Left kidney (tissue), 8 donors: ENCODE results near the gene UGGT1. TPM values are rescaled to one million over a fixed set of nuclear protein-coding genes. Genes with fewer than 3 reads are reported as not detected.

Experiments used
- DNase-seq: peaks from one replicate; pipeline ENCODE4 v3.0.0-alpha.2; 2013
- long read RNA-seq, 8 donors: transcript quantifications; one replicate each; lab custom pipeline, GENCODE V29; 2026
- polyA plus RNA-seq: library from polyadenylated mRNA; unstranded; fragments of 120-200 nt; gene quantifications from one replicate; pipeline ENCODE4 v1.2.1, GENCODE V29; 2013; ENCODE audit not compliant: insufficient read length

UGGT1 gene, protein sequence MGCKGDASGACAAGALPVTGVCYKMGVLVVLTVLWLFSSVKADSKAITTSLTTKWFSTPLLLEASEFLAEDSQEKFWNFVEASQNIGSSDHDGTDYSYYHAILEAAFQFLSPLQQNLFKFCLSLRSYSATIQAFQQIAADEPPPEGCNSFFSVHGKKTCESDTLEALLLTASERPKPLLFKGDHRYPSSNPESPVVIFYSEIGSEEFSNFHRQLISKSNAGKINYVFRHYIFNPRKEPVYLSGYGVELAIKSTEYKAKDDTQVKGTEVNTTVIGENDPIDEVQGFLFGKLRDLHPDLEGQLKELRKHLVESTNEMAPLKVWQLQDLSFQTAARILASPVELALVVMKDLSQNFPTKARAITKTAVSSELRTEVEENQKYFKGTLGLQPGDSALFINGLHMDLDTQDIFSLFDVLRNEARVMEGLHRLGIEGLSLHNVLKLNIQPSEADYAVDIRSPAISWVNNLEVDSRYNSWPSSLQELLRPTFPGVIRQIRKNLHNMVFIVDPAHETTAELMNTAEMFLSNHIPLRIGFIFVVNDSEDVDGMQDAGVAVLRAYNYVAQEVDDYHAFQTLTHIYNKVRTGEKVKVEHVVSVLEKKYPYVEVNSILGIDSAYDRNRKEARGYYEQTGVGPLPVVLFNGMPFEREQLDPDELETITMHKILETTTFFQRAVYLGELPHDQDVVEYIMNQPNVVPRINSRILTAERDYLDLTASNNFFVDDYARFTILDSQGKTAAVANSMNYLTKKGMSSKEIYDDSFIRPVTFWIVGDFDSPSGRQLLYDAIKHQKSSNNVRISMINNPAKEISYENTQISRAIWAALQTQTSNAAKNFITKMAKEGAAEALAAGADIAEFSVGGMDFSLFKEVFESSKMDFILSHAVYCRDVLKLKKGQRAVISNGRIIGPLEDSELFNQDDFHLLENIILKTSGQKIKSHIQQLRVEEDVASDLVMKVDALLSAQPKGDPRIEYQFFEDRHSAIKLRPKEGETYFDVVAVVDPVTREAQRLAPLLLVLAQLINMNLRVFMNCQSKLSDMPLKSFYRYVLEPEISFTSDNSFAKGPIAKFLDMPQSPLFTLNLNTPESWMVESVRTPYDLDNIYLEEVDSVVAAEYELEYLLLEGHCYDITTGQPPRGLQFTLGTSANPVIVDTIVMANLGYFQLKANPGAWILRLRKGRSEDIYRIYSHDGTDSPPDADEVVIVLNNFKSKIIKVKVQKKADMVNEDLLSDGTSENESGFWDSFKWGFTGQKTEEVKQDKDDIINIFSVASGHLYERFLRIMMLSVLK (N-terminal part only)
- 43.2 TPM for polyA plus RNA-seq
- long read RNA-seq, donor 1, partial matches to known transcripts, result 32 of 32 reads
- long read RNA-seq, donor 1, other reads (novel, unspliced or antisense), result 0 of 32 reads
- long read RNA-seq, donor 2, partial matches to known transcripts, result 45 of 45 reads
- long read RNA-seq, donor 2, other reads (novel, unspliced or antisense), result 0 of 45 reads
- long read RNA-seq, donor 3, result 0 reads
- long read RNA-seq, donor 4, result 0 reads
- long read RNA-seq, donor 5, result 0 reads
- long read RNA-seq, donor 6, full-length matches to known transcripts, result 2 of 39 reads
- long read RNA-seq, donor 6, partial matches to known transcripts, result 37 of 39 reads
- long read RNA-seq, donor 6, other reads (novel, unspliced or antisense), result 0 of 39 reads
- long read RNA-seq, donor 7, full-length matches to known transcripts, result 1 of 1 reads
- long read RNA-seq, donor 7, partial matches to known transcripts, result 0 of 1 reads
- long read RNA-seq, donor 7, other reads (novel, unspliced or antisense), result 0 of 1 reads
- long read RNA-seq, donor 8, full-length matches to known transcripts, result 1 of 1 reads
- long read RNA-seq, donor 8, partial matches to known transcripts, result 0 of 1 reads
- long read RNA-seq, donor 8, other reads (novel, unspliced or antisense), result 0 of 1 reads

DNA sequence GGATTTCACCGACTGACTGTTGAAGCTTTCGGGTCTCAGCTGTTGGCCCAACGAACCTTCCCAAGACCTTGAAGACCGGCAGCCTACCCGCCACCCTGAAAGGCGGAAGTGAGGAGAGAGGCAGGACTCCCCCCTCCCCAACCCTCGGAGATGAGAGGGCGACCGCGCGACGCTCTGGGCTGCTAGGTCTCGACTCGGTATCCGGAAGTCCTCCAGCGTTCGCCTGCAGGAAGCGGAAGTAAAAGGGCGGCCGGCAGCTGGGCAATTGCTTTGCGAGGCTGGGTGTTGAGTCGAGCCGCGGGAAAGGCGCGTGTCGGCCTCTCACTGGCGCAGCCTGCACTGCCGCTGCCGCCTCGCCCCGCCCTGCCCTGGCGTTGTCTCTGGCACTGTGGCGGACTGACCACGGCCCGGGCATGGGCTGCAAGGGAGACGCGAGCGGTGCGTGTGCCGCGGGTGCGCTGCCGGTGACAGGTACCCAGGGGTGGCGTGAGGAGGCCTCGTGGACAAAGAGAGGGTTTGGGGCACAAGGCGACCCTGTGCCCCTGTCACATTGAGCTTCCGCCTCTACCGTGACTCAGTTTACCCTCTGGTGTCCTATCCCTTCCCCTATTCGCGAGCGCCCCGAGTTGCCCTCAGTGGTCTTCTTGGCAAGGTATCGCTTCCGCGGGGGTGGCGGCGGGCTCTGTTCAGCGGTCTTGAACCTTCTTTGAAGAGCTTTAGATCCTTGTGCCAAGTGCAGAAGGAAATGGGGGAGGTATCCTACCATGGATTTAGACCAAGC lies at the start of gene UGGT1:
TSS of gene UGGT1 (plus strand) at position 256 of the 781 bp plus-strand sequence. CDS start at position 414, 158 bp downstream.
- peak; percentile 95 for DNase-seq

DNA sequence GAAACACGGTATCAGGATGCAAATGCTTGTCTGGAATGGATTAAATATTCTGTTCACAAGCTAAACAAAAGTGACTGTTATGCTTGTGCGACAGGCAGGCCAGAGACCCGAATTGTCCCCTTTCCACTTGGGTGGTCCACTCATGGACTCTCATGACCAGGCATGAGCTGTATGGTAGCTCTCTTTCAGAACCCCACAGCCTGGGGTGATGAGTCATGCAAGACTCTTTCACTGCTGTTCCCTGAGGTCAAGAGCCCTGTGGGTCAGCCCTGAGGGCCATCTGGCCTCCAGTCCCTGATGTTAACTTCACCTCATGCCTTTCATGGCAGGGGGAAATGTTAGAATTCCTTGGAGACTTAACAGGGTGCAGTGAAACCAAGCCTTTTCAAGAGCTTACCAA lies 49.4 kb upstream of the UGGT1 start:
- DNase-seq, result no peak

DNA sequence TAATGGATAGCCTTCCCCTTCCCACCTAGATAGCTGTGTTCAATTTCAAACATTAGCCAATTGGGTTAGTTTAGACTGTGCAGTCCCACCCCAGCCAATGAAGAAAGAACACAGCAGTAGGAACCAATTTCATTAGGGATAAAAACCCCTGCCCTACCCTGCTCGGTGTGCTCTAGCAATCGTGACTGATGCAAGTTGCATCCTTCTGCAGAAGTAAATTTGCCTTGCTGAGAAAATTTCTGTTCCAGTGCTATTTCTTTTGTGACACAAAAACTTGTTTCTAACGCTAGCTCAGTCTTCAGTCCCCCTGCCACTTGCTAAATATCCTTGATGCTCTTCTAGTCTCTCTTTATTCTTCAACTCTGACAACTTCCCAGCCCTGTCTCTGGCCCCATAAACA lies 48.0 kb upstream of the UGGT1 start:
- DNase-seq, result no peak

DNA sequence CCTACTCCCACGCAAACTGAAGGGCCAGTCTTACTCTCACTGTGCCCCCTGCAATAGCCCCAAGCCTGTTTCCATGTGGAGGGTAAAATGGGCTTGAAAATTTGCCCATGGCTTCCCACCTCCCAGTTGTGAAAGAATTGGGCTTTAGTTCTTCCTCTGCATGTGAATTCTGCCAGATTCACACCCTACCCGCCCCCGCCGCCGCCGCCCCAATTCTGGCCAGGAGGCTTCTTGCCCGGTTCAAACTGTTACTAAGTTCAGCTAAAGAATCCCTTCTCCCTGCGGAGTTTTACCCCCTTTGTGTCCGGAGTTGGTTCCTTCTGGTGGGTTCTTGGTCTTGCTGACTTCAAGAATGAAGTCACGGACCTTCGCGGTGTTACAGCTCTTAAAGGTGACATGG lies 37.7 kb upstream of the UGGT1 start:
- no peak for DNase-seq

DNA sequence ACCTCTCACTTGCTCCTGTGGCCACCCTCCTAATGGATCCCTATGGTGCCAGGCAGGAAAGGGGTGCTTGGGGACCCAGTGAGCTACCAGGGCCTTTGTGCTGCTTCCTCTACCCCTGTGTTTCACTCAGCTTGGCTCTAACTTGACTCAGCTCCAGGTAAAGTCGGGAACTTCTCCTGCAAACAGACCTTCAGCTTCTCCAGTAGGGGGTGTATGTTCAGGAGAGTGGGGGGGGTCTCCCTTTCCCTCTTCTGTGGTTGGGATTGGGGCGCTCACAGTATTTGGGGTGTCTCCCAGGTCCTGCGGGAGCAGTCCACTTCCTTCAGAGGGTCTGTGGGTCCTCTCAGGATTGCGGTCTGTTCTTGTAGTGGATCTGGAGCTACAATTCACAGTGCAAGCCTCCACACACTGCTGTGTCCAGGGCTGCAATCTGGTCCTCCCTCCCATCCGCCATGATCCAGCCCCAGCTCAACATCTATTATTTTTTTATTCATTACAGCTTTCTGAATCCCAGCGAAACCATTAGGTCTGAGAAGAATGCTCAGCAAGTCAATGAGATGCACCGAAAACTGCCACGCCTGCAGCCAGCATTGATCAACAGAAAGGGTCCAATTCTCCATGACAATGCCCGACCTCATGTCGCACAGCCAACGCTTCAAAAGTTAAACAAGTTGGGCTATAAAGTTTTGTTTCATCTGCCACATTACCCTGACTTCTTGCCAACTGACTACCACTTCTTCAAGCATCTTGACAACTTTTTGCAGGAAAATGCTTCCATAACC lies 36.7 kb upstream of the UGGT1 start:
- no peak for DNase-seq

DNA sequence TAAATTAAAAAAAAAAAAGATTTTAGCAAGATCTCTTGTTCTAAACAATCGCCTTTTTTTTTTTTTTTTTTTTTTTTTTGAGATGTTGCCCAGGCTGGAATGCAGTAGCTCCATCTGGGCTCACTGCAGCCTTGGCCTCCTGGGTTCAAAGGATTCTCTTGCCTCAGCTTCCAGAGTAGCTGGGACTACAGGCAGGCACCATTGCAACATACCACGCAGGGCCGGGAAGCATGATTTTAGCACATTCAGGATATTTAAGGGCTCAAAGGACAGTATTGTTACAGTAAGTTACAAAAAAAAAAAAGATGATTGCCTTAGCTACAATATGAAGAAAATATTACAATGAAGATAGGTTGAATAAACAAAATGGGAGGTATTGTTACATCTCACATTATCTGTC lies 33.7 kb upstream of the UGGT1 start:
- DNase-seq, result no peak

DNA sequence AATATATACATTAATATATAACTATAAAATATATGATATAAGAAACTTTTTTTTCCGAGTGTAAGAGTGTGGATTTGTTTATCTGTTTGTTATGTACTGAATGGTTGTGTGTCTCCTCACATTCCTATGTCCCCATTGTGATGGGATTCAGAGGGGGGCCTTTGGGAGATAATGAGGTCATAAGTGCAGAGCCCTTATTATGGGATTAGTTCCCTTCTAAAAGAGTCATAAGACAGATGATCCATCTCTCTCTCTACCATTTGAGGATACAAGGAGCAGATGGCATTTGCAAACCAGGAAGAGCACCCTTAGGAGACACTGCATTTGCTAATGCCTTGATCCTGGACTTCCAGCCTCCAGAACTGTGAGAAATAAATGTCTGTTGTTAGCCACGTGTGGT lies 32.9 kb upstream of the UGGT1 start:
- no peak for DNase-seq

DNA sequence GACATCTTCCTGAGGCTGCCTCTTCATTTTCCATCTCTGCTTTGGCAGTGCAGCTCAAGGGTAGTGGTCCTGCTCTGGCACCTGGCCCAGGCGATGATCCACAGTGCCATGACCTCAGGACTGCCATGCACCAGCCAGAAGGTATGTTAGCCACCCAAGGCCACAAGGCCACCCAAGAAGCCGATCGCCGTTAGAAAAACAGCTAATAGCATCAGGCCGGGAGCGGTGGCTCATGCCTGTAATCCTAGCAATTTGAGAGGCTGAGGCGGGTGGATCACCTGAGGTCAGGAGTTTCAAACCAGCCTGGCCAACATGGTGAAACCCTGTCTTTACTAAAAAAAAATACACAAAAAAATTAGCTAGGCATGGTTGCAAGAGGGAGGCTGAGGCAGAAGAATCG lies 28.4 kb upstream of the UGGT1 start:
- DNase-seq, result no peak

DNA sequence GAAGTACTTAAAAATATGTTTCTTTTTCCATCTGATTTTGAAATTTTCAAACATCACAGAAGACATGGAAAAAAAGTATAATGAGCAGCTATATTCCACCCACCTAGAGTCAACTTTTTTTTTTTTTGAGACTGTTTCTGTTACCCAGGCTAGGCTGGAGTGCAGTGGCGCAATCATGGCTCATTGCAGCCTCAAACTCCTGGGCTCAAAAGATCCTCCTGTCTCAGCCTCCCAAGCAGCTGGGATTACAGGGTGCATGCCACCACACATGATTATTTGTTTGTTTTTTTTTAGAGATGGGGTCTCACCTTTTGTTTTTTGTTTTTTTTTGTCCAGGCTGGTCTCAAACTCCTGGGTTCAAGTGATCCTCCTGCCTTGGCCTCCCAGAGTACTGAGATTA lies 26.6 kb upstream of the UGGT1 start:
- DNase-seq, result no peak

DNA sequence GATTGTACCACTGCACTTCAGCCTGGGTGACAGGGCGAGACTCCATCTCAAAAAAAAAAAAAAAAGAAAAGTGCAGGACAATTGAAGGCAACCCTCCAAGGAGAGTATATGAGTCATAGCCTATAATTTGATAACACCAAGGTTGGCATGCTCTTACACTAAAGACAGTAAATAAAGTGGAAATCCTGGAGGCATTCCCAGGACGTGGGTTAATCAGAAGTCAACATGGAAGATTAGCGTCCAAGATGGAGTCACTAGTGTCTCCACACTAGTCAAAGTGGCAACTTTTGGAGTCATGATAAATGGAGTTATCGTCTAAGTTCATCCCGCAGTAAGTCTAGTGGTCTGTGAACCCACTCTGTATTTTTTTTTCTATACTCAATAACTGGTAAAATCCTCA lies 21.2 kb upstream of the UGGT1 start:
- no peak for DNase-seq

DNA sequence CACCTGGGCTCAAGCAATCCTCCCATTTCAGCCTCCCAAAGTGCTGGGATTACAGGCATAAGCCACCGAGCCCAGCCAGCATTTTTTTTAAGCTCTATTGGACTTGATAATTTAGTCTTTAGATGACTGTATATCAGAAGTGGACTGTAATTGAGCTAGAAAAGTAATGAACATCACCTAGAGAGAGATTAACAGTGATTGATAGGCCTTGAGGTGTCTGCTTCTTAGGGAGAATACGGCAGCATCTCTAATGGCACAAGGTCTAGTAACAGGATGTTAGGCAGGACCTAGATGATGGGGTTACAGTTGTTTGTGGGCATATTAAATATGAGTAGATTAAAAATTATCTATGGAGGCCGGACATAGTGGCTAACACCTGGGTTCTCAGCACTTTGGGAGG lies 17.7 kb upstream of the UGGT1 start:
- no peak for DNase-seq

DNA sequence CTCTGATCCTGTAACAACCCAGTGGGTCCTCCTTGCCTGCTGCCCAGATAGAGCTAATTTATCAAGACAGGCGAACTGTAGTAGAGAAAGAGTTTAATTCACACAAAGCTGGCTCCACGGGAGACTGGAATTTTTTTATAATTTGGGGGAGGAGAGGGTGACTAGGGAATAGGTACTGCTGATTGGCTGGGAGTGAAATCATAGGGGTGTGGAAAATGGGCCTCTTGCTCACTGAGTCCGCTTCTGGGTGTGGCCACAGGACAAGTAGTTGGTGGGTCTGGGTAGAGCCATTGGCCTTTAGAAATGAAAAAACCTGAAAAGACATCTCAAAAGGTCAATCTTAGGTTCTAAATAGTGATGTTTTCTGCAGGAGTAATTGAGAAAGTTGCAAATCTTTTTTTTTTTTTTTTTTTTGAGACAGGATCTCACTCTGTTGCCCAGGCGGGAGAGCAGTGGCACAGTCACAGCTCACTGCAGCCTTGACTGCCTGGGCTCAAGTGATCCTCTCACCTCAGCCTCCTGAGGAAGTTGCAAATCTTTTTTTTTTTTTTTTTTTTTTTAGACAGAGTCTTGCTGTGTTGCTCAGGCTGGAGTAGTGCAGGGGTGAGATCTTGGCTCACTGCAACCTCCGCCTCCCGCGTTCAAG lies 14.4 kb upstream of the UGGT1 start:
- no peak for DNase-seq

DNA sequence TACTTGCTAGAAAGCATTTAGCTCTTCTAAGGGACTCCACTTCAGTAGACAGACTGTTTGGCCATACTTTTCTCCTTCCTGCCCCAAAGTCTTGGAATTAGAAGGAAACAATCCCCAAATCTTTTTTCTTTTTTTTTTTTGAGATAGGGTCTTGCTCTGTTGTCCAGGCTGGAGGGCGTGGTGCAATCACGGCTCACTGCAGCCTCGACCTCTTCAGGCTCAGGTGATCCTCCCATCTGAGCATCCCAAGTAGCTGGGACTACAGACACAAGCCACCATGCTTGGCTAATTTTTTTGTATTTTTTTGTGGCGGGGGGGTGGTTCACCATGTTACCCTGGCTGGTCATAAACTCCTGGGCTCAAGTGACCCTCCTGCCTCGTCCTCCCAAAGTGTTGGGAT lies 6.2 kb upstream of the UGGT1 start:
- no peak for DNase-seq

DNA sequence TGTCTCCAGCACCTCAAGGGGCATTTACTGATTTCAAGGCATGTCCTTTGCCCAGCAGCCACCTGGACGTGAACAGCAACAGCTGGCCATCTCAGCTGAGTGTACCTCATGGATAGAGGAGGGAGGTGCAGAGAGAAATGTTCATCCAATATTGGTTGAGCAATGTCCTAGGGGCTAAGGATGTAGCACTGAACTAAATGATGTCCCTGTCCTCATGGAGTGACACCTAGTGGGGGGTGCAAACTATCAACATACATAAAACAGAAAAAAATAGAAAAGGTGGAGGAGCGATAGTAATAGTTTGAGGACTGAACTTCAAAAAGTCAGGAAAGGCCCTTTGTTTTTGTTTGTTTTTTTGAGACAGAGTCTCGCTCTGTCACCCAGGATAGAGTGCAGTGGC lies 4.8 kb upstream of the UGGT1 start:
- no peak for DNase-seq

DNA sequence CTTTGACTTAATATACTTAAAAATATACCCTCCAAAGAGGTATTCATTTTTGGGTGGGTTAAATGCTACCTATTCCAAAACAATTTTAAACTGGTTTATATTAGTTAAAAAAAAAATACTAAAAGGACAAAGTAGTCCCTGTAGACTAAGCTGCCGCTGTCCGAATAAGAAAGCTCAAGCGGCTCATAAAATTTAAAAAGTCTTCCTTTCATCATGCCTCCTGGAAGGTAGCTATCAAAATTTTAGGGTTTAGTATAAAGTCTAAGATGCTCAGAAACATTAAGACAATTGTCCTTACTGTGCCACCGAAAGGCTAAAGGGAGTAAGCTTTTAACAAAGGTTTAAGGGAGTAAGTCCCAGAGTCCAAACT lies 440 bp upstream of the UGGT1 start:
- DNase-seq, result no peak

DNA sequence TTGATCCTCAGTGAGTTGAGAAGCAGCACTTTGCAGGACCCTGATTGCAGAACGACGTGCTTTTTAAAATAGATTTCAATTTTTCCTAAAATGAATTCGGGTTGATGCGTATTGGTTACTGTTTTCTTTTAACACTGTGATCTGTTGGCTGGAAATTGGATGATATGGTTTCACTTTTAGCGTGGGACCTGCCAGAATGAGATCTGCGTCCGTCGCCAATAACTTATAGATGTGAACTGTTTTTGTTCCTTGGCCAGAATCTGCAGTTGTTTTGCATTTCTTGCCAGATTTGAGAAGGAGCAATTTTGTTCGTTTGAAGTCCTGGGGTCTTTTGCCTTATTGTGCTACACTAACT lies 703 bp downstream of the UGGT1 start:
- peak; percentile 3 for DNase-seq

DNA sequence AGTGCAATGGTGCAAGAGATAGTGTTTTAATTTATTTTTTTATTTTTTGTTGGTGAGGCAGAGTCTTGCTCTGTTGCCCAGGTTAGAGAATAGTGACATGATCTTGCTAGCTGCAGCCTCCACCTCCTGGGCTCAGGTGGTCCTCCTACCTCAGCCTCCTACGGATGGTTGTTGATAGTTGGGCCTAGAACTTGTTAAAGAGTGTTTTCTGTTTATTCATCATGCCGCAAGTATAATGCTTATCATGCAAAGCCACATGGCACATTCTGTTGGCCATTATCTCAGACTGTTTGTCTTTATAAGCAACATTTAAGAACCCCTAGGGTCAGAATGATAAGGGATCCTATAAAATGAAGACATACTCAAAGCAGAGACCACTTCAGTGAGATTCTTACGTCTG lies 1.7 kb downstream of the UGGT1 start:
- DNase-seq, result no peak

DNA sequence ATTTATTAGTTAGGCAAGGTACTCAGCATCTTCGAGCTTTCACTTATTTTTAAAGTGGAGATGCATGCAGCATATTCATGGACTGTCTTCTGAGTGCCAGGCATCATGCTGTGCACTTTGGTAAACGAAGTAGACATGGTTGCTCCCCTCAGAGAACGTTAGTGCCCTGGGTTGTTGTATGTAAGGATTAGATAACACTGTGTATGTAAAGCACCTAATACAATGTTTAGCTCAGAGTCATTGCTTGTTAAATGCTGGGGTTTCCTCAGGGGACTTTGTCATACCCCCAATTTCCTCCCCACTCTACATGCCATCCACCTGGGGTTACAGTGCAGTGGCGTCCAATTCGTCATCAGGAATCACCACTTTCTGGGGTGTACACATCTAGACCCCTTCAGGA lies 2.8 kb downstream of the UGGT1 start:
- DNase-seq, result no peak

DNA sequence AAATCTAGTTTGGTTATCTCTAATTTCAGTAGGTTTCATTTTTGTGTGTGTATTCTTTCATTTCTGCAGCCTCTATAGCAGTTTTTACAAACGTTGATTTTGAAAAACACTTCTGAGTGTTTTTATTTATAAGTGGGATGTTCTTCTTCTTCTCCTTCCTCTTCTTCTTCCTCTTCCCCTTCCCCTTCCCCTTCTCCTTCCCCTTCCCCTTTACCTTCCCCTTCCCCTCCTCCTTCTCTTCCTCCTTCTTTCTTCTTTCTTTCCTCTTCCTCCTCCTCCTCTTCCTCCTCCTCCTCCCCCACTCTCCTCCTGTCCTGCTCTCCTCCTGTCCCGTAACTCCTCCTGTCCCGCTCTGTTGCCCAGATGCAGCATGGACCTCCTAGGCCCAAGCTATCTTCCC lies 4.2 kb downstream of the UGGT1 start:
- DNase-seq, result no peak
